ENCODE measurements around the gene CEBPZOS. TPM values are rescaled to one million over a fixed set of nuclear protein-coding genes. Genes with fewer than 3 reads are reported as not detected.

Gene CEBPZOS
- total and polyA plus RNA-seq, 4 donors: 9.1 to 22.9 (median 13.5) TPM

DNA sequence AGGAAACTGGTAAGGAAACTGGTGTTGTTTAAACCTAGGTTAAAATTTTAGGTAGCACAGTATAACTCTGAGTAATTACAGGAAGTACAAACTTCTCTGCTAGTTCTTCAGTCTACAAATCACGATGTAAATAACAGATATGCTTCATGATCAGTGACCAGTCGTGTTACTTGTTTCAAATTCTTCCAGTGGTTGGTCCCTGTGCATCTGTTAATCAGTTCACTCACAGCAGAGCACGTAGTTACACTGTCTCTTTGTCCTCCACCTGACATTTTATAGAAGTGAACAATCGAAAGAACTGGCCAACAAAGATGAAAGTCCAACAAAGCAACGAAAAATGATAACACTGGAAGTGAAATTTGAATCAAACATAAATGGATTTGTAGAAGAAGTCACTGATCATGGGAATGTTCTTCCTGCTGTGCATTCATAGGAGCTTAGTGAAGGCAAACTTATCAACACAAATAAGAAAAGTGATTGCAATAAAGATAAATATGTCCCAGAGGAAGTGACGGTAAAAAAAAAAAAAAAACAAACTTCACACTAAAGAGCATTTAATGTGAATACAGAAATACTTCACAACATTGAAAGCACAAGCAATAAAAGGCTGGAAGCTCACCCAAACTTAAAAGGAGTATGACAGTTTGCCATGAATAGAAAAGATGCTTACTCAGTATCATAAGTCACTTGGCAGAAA lies 46.5 kb upstream of the CEBPZOS start:
- Histone ChIP-seq H3K4me1 (ENCODE audit: control insufficient read depth in 4 of 4, insufficient read depth in 4 of 4, low read length in 3 of 4) (peaks cover 3 to 17% (median 8%) of the 10 kb centered on the region in 4 donors), H3K9me3 (ENCODE audit: control insufficient read depth in 4 of 4, low read length in 3 of 4) (no peaks in the 10 kb centered on the region), H3K27ac (ENCODE audit: low read depth in 1 of 2, low read length in 2 of 2) (no peak overlapping the region), H3K27me3 (ENCODE audit: control insufficient read depth in 4 of 4, insufficient read depth in 4 of 4, low read length in 3 of 4) (no peaks in the 10 kb centered on the region), H3K4me3 (ENCODE audit: low read depth in 1 of 3, low read length in 3 of 3) (no peak overlapping the region), H3K36me3 (ENCODE audit: control insufficient read depth in 4 of 4, insufficient read depth in 3 of 4, low read depth in 1 of 4, low read length in 3 of 4) (peaks cover 2 to 10% (median 9%) of the 10 kb centered on the region in 4 donors), H3K9ac (ENCODE audit: low read depth in 1 of 2, low read length in 2 of 2) (no peak overlapping the region)
- peak in 1 of 2 donors; percentile 29 for TF ChIP-seq HNF4A (conservative IDR thresholded peaks at IDR 0.05)
- TF ChIP-seq MAX (IDR thresholded peaks at IDR 0.05): no peak
- no peak for TF ChIP-seq NR2F2 (IDR thresholded peaks at IDR 0.05)
- no peak for DNase-seq (ENCODE audit: low spot score)
- WGBS: 34% methylated on average over 6 of the region's 6 CpGs

GRCh38 chr2:37153224-37153623 lies 43.1 kb upstream of the CEBPZOS start:
- no peak for DNase-seq (ENCODE audit: low spot score)
- Histone ChIP-seq H3K27ac (ENCODE audit: low read depth in 1 of 2, low read length in 2 of 2) (no peak overlapping the region), H3K4me3 (ENCODE audit: low read depth in 1 of 3, low read length in 3 of 3) (no peak overlapping the region), H3K9me3 (ENCODE audit: control insufficient read depth in 4 of 4, low read length in 3 of 4) (no peaks in the 10 kb centered on the region), H3K9ac (ENCODE audit: low read depth in 1 of 2, low read length in 2 of 2) (no peak overlapping the region), H3K36me3 (ENCODE audit: control insufficient read depth in 4 of 4, insufficient read depth in 3 of 4, low read depth in 1 of 4, low read length in 3 of 4) (peaks cover 0 to 2% (median 0%) of the 10 kb centered on the region in 4 donors), H3K27me3 (ENCODE audit: control insufficient read depth in 4 of 4, insufficient read depth in 4 of 4, low read length in 3 of 4) (no peaks in the 10 kb centered on the region), H3K4me1 (ENCODE audit: control insufficient read depth in 4 of 4, insufficient read depth in 4 of 4, low read length in 3 of 4) (peaks cover 4 to 26% (median 15%) of the 10 kb centered on the region in 4 donors)
- WGBS: 88% methylated on average over 5 of the region's 5 CpGs
- TF ChIP-seq TAF1 (conservative IDR thresholded peaks at IDR 0.05) (no peak), JUND (IDR thresholded peaks at IDR 0.05) (no peak)
- TF ChIP-seq, protein P1, sequence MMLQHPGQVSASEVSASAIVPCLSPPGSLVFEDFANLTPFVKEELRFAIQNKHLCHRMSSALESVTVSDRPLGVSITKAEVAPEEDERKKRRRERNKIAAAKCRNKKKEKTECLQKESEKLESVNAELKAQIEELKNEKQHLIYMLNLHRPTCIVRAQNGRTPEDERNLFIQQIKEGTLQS (IDR thresholded peaks at IDR 0.05): no peak
- TF ChIP-seq, protein P2, sequence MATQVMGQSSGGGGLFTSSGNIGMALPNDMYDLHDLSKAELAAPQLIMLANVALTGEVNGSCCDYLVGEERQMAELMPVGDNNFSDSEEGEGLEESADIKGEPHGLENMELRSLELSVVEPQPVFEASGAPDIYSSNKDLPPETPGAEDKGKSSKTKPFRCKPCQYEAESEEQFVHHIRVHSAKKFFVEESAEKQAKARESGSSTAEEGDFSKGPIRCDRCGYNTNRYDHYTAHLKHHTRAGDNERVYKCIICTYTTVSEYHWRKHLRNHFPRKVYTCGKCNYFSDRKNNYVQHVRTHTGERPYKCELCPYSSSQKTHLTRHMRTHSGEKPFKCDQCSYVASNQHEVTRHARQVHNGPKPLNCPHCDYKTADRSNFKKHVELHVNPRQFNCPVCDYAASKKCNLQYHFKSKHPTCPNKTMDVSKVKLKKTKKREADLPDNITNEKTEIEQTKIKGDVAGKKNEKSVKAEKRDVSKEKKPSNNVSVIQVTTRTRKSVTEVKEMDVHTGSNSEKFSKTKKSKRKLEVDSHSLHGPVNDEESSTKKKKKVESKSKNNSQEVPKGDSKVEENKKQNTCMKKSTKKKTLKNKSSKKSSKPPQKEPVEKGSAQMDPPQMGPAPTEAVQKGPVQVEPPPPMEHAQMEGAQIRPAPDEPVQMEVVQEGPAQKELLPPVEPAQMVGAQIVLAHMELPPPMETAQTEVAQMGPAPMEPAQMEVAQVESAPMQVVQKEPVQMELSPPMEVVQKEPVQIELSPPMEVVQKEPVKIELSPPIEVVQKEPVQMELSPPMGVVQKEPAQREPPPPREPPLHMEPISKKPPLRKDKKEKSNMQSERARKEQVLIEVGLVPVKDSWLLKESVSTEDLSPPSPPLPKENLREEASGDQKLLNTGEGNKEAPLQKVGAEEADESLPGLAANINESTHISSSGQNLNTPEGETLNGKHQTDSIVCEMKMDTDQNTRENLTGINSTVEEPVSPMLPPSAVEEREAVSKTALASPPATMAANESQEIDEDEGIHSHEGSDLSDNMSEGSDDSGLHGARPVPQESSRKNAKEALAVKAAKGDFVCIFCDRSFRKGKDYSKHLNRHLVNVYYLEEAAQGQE (IDR thresholded peaks at IDR 0.05): no peak

- Histone ChIP-seq H3K36me3 (ENCODE audit: control insufficient read depth in 4 of 4, insufficient read depth in 3 of 4, low read depth in 1 of 4, low read length in 3 of 4) (peaks cover 0 to 2% (median 0%) of the 10 kb centered on the region in 4 donors), H3K4me1 (ENCODE audit: control insufficient read depth in 4 of 4, insufficient read depth in 4 of 4, low read length in 3 of 4) (peaks cover 1 to 14% (median 8%) of the 10 kb centered on the region in 4 donors), H3K9ac (ENCODE audit: low read depth in 1 of 2, low read length in 2 of 2) (no peak overlapping the region), H3K4me3 (ENCODE audit: low read depth in 1 of 3, low read length in 3 of 3) (no peak overlapping the region), H3K27me3 (ENCODE audit: control insufficient read depth in 4 of 4, insufficient read depth in 4 of 4, low read length in 3 of 4) (no peaks in the 10 kb centered on the region), H3K27ac (ENCODE audit: low read depth in 1 of 2, low read length in 2 of 2) (no peak overlapping the region), H3K9me3 (ENCODE audit: control insufficient read depth in 4 of 4, low read length in 3 of 4) (no peaks in the 10 kb centered on the region)
- no peak for DNase-seq (ENCODE audit: low spot score)
- TF ChIP-seq MAX (IDR thresholded peaks at IDR 0.05): no peak
- TF ChIP-seq, protein P2 (IDR thresholded peaks at IDR 0.05): no peak
- 94% methylated on average over 4 of the region's 4 CpGs for WGBS
These were observed 41.5 kb upstream of the CEBPZOS start for GRCh38 chr2:37154785-37155184.

All from liver (tissue), 9 donors.